Smooth muscle cell (in vitro differentiated cells): ENCODE measurements around the gene MAP6. TPM values are rescaled to one million over a fixed set of nuclear protein-coding genes. Genes with fewer than 3 reads are reported as not detected.
A peak's percentile ranks its signal among the peaks of the same experiment; 100 is the strongest.

ENCODE experiments used
- DNase-seq: peaks from one replicate; lab custom pipeline; 2025; ENCODE audit not compliant: unreplicated experiment; lab: John Stamatoyannopoulos, UW
- H2AFZ ChIP-seq: fragments of 200-600 bp; sonication (generic); 2 replicates; pipeline ENCODE4 v1.6.0; 2016; ENCODE audit warnings: antibody characterized with exemption, low read depth, mild to moderate bottlenecking
- H3F3A ChIP-seq: fragments of 200-600 bp; sonication (generic); 2 replicates; pipeline ENCODE4 v1.6.0; 2017; ENCODE audit warnings: antibody characterized with exemption, low read depth
- H3K27ac ChIP-seq: fragments of 200-600 bp; sonication (generic); 2 replicates; pipeline ENCODE4 v1.5.1; 2016; ENCODE audit warnings: low read depth, mild to moderate bottlenecking
- H3K27me3 ChIP-seq: fragments of 200-600 bp; sonication (generic); 2 replicates; pipeline ENCODE4 v1.6.1; 2016; ENCODE audit warnings: low read depth, mild to moderate bottlenecking
- H3K36me3 ChIP-seq: fragments of 200-600 bp; sonication (generic); 2 replicates; pipeline ENCODE4 v1.5.1; 2016; ENCODE audit warnings: low read depth
- H3K4me1 ChIP-seq: fragments of 200-600 bp; sonication (generic); 2 replicates; pipeline ENCODE4 v1.5.1; 2016; ENCODE audit warnings: low read depth
- H3K4me2 ChIP-seq: fragments of 200-600 bp; sonication (generic); 2 replicates; pipeline ENCODE4 v1.6.0; 2016; ENCODE audit warnings: mild to moderate bottlenecking
- H3K4me3 ChIP-seq: fragments of 200-600 bp; sonication (generic); 2 replicates; pipeline ENCODE4 v1.5.1; 2016; ENCODE audit warnings: mild to moderate bottlenecking
- H3K79me2 ChIP-seq: fragments of 200-600 bp; sonication (generic); 2 replicates; pipeline ENCODE4 v1.6.0; 2016; ENCODE audit warnings: low read depth, mild to moderate bottlenecking
- H3K9ac ChIP-seq: fragments of 200-600 bp; sonication (generic); 2 replicates; pipeline ENCODE4 v1.6.0; 2016; ENCODE audit warnings: low read depth
- H3K9me3 ChIP-seq: fragments of 200-600 bp; sonication (generic); replicated peaks from 2 replicates; pipeline ENCODE4 v1.5.1; 2016; ENCODE audit warnings: low read depth
- H4K20me1 ChIP-seq: fragments of 200-600 bp; sonication (generic); 2 replicates; pipeline ENCODE4 v1.6.0; 2016; ENCODE audit warnings: low read depth
- WGBS: methylation state at CpG from one replicate; pipeline ENCODE4 v1.1.7; 2016; ENCODE audit warnings: low lambda C conversion rate; 5-methylcytosine and 5-hydroxymethylcytosine counted together
- polyA plus RNA-seq: library from polyadenylated mRNA; unstranded; fragments of >200 nt; fragmentation: Nextera tagmentation; extraction: Ambion mirVana; gene quantifications from 2 replicates; pipeline ENCODE4 v1.2.1, GENCODE V29; 2016
- total RNA-seq: library from RNA; depleted of rRNA; stranded (reverse); fragments of >200 nt; gene quantifications from 2 replicates; pipeline ENCODE4 v1.2.3, GENCODE V29; 2014
- TF ChIP-seq, protein P1 (sequence below): fragments of 200-600 bp; sonication (generic); IDR thresholded peaks from 2 replicates; pipeline ENCODE4 v1.5.1; 2017; ENCODE audit warnings: borderline replicate concordance, mild to moderate bottlenecking, antibody characterized with exemption; ENCODE audit not compliant: insufficient read depth, poor library complexity, severe bottlenecking

Gene MAP6
- total and polyA plus RNA-seq, 2 experiments from 2014 or later: 0.22 to 0.43 TPM

DNA sequence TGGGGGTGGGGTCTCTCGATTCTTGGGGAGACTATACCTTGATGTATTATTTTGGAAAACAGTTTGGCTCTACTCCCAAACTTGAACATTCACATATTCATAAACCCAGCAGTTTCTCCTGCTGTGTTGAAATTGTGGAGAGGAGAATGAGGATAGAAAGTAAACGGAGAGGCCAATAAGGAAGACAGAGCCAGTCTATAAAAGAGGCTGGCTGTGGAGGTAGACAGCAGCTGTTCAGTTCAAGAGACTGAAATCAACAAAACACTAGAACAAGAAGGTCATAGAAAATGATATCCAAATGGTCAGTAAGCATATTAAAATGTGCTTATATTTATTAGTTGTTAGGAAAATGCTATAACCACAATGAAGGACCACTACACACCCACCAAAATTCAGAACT, 46.9 kb upstream of the MAP6 start:
- no peak overlapping the region for H3K4me2 ChIP-seq
- DNase-seq: no peak
- 100% methylated on average over 2 of the region's 2 CpGs for WGBS
- H3K9ac ChIP-seq: no peak overlapping the region
- no peaks in the 10 kb centered on the region for H3F3A ChIP-seq
- no peak overlapping the region for H3K4me3 ChIP-seq
- H3K36me3 ChIP-seq: no peaks in the 10 kb centered on the region
- no peaks in the 10 kb centered on the region for H3K4me1 ChIP-seq
- no peak overlapping the region for H2AFZ ChIP-seq
- peaks cover 9% of the 10 kb centered on the region for H3K27me3 ChIP-seq
- H4K20me1 ChIP-seq: no peaks in the 10 kb centered on the region
- no peaks in the 10 kb centered on the region for H3K79me2 ChIP-seq
- no peaks in the 10 kb centered on the region for H3K9me3 ChIP-seq
- TF ChIP-seq, protein P1, sequence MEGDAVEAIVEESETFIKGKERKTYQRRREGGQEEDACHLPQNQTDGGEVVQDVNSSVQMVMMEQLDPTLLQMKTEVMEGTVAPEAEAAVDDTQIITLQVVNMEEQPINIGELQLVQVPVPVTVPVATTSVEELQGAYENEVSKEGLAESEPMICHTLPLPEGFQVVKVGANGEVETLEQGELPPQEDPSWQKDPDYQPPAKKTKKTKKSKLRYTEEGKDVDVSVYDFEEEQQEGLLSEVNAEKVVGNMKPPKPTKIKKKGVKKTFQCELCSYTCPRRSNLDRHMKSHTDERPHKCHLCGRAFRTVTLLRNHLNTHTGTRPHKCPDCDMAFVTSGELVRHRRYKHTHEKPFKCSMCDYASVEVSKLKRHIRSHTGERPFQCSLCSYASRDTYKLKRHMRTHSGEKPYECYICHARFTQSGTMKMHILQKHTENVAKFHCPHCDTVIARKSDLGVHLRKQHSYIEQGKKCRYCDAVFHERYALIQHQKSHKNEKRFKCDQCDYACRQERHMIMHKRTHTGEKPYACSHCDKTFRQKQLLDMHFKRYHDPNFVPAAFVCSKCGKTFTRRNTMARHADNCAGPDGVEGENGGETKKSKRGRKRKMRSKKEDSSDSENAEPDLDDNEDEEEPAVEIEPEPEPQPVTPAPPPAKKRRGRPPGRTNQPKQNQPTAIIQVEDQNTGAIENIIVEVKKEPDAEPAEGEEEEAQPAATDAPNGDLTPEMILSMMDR: no peak
- no peak overlapping the region for H3K27ac ChIP-seq

DNA sequence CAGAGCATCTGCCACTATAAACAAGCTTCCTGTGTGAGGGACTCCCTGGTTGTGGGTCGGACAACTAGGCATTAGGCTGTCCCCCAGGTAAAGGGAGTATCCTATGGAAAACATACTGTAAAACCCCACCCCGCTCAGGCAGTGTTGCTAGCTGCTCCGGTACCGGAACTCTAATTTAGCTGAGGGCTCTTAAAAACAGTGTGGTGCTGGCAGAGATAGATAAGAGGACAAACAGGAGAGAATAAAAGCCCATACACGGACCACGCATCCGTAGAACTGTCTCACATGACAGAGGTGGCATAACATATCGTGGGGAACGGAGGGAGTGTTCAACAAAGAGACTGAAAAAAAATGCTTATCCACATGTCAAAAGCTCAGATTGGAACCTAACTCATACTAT, 45.4 kb upstream of the MAP6 start:
- no peak for DNase-seq
- Histone ChIP-seq H4K20me1 (no peaks in the 10 kb centered on the region), H3F3A (no peaks in the 10 kb centered on the region), H3K27me3 (peaks cover 9% of the 10 kb centered on the region), H3K4me2 (no peak overlapping the region), H3K4me3 (no peak overlapping the region), H3K9me3 (no peaks in the 10 kb centered on the region), H3K4me1 (no peaks in the 10 kb centered on the region), H3K36me3 (no peaks in the 10 kb centered on the region), H3K79me2 (no peaks in the 10 kb centered on the region), H3K27ac (no peak overlapping the region), H3K9ac (no peak overlapping the region), H2AFZ (no peak overlapping the region)
- TF ChIP-seq, protein P1: no peak
- 85% methylated on average over 9 of the region's 9 CpGs for WGBS

DNA sequence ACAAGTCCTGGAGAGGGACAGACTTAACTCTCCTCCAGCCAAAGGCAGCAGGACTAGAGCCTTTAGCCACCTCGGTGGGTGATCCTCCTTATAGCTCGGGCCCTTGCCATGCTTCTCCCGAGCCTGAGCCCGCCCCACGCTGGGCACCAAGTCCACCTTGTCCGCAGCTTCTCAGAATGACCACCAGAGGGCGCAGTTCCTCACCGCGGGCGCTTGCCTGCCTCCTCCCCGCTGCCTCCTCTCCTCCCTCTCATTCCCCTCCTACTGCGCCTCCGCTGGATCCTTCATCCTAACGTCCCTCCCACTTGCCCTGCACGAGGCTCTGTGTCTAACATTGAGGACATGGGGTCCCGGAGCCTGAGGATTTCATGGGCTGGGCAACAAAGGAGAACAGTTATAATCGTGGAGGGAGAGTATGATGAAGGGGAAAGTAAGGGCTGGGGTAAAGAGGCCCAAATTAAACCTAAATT, 37.5 kb upstream of the MAP6 start:
- Histone ChIP-seq H3K27ac (no peak overlapping the region), H3K9ac (no peak overlapping the region), H3K4me3 (no peak overlapping the region), H2AFZ (no peak overlapping the region), H3K27me3 (no peaks in the 10 kb centered on the region), H3K36me3 (no peaks in the 10 kb centered on the region), H3K79me2 (no peaks in the 10 kb centered on the region), H3K9me3 (no peaks in the 10 kb centered on the region), H3F3A (no peaks in the 10 kb centered on the region), H3K4me2 (peak overlapping the region; percentile 49), H4K20me1 (no peaks in the 10 kb centered on the region), H3K4me1 (no peaks in the 10 kb centered on the region)
- 13% methylated on average over 14 of the region's 17 CpGs for WGBS
- TF ChIP-seq, protein P1: peak; percentile 92
- peak; percentile 10 for DNase-seq

DNA sequence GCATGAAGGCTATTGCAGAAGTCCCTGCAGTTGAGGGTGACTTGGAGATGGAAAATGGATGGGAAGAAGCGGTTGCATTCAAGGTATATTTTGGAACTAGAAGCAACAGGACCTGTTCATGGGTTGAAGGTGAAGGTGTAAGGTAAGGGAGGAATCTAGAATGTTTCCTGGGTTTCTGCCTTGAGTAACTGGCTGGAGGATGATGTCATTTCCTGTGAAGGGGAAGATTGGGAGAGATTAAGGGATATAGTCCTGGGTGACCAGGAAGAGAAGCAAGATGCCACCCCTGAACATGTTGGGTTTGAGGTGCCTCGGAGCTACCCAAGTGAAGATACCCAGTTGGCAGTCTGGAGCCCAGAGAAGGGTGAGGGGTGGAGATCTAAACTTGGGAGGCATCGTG, 36.7 kb upstream of the MAP6 start:
- Histone ChIP-seq H3K4me1 (no peaks in the 10 kb centered on the region), H3F3A (no peaks in the 10 kb centered on the region), H3K79me2 (no peaks in the 10 kb centered on the region), H3K27ac (no peak overlapping the region), H2AFZ (no peak overlapping the region), H3K36me3 (no peaks in the 10 kb centered on the region), H3K9ac (no peak overlapping the region), H3K4me2 (no peak overlapping the region), H4K20me1 (no peaks in the 10 kb centered on the region), H3K4me3 (no peak overlapping the region), H3K9me3 (no peaks in the 10 kb centered on the region), H3K27me3 (no peaks in the 10 kb centered on the region)
- DNase-seq: no peak
- TF ChIP-seq, protein P1: no peak
- WGBS: 97% methylated on average over 3 of the region's 3 CpGs
